Measurements from ENCODE around the gene ENPP1.

ENPP1 gene

DNA sequence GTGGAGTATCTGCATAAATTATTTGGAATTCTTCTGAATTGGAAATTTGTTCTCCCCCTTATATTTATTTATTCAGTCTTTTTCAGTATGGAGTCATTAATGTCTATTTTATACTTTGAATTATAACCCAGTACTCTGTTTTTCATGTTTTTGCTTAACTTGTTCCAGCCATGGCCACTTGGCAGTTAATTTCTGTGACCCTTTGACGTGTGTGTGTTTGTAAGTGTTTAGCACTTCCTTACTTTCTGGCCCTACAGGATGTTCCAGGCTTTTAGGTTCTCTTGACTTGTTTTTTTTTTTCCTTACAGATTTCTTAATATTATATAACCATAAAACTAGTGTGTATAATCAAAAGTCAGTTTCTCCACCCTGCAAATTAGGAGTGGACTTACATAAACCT, 24.1 kb downstream of the ENPP1 start:
- H3K23ac ChIP-seq (ENCODE audit: low read length), result no peak overlapping the region
- no peak overlapping the region for H3K4me3 ChIP-seq (ENCODE audit: low read length)
- no CpG with 5 or more reads among the region's 1 CpG for WGBS (ENCODE audit: extremely low coverage, insufficient coverage, low lambda C conversion rate)
- H2BK120ac ChIP-seq (ENCODE audit: low read depth, low read length), result no peak overlapping the region
- no peak overlapping the region for H3K4me2 ChIP-seq (ENCODE audit: low read length)
- no peaks in the 10 kb centered on the region for H3K79me2 ChIP-seq (ENCODE audit: control insufficient read depth, insufficient read depth, low read length)
- H3K56ac ChIP-seq (ENCODE audit: low read length), result no peak overlapping the region
- no peak overlapping the region for H3K9ac ChIP-seq (ENCODE audit: low read length)
- H4K8ac ChIP-seq (ENCODE audit: low read depth, low read length), result no peak overlapping the region
- peaks cover 5% of the 10 kb centered on the region for H3K79me1 ChIP-seq (ENCODE audit: low read length)
- H2BK15ac ChIP-seq (replicated peaks; ENCODE audit: low read depth), result no peak overlapping the region
- H2BK5ac ChIP-seq (ENCODE audit: low read length), result no peak overlapping the region
- H3K36me3 ChIP-seq (ENCODE audit: control insufficient read depth, insufficient read depth, low read length), result no peaks in the 10 kb centered on the region
- no peaks in the 10 kb centered on the region for H3K27me3 ChIP-seq (ENCODE audit: insufficient read depth, low read length, poor library complexity)
- no peak overlapping the region for H2AK5ac ChIP-seq (ENCODE audit: low read length)
- no peak overlapping the region for H3K18ac ChIP-seq (ENCODE audit: low read length)
- H4K5ac ChIP-seq (ENCODE audit: low read length), result no peak overlapping the region
- H3K4me1 ChIP-seq (ENCODE audit: control insufficient read depth, low read depth, low read length), result no peaks in the 10 kb centered on the region
- DNase-seq, result no peak
- no peak overlapping the region for H3K27ac ChIP-seq (ENCODE audit: low read depth, low read length)
- H3K4ac ChIP-seq (ENCODE audit: low read depth, low read length), result no peak overlapping the region

DNA sequence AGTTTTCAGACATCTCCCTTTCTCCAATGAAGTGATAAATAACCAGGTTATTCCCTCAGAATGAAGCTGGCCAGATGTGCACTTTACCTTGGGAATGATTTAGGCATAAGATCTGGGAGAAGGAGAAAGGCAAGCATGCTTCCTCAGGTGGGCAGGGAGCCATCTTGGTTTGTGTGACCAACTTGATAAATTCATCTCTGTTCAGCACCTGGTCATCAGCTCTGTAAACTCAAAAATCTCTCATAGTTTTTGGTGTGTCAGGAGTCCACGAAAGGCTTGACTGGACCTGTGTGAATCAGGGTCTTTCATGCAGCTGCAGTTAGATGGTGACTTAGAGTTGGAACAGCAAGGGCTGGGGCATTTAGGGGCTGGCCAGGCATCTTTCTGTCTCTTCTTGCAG, 24.5 kb downstream of the ENPP1 start:
- H4K8ac ChIP-seq (ENCODE audit: low read depth, low read length), result no peak overlapping the region
- H2AK5ac ChIP-seq (ENCODE audit: low read length), result no peak overlapping the region
- no peak overlapping the region for H3K9ac ChIP-seq (ENCODE audit: low read length)
- H2BK5ac ChIP-seq (ENCODE audit: low read length), result no peak overlapping the region
- H3K36me3 ChIP-seq (ENCODE audit: control insufficient read depth, insufficient read depth, low read length), result no peaks in the 10 kb centered on the region
- no peaks in the 10 kb centered on the region for H3K4me1 ChIP-seq (ENCODE audit: control insufficient read depth, low read depth, low read length)
- no peak for DNase-seq
- no peak overlapping the region for H3K23ac ChIP-seq (ENCODE audit: low read length)
- H3K79me2 ChIP-seq (ENCODE audit: control insufficient read depth, insufficient read depth, low read length), result no peaks in the 10 kb centered on the region
- no CpG with 5 or more reads among the region's 1 CpG for WGBS (ENCODE audit: extremely low coverage, insufficient coverage, low lambda C conversion rate)
- no peak overlapping the region for H3K18ac ChIP-seq (ENCODE audit: low read length)
- H3K27ac ChIP-seq (ENCODE audit: low read depth, low read length), result no peak overlapping the region
- no peak overlapping the region for H4K5ac ChIP-seq (ENCODE audit: low read length)
- no peak overlapping the region for H2BK120ac ChIP-seq (ENCODE audit: low read depth, low read length)
- no peak overlapping the region for H3K4me3 ChIP-seq (ENCODE audit: low read length)
- H2BK15ac ChIP-seq (replicated peaks; ENCODE audit: low read depth), result no peak overlapping the region
- H3K27me3 ChIP-seq (ENCODE audit: insufficient read depth, low read length, poor library complexity), result no peaks in the 10 kb centered on the region
- peaks cover 5% of the 10 kb centered on the region for H3K79me1 ChIP-seq (ENCODE audit: low read length)
- no peak overlapping the region for H3K4me2 ChIP-seq (ENCODE audit: low read length)
- no peak overlapping the region for H3K4ac ChIP-seq (ENCODE audit: low read depth, low read length)
- no peak overlapping the region for H3K56ac ChIP-seq (ENCODE audit: low read length)

DNA sequence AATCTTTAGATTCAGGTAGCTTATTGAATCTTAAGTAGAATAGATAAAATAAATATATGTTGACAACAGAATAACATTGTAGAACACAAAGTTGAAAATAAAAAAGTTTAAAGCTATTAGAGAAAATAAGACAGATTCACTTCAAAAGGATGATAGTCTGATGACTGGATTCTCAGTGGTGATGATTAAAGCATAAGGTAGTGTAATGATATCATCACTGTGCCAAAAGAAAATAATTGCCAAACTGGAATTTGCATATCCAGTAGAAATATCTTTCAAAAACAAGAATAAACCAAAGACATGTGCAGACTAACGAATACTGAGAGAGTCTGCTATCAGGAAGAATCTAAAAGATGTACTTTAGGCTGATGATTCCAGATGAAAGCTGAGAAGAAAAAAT, 30.2 kb downstream of the ENPP1 start:
- no CpG with 5 or more reads among the region's 1 CpG for WGBS (ENCODE audit: extremely low coverage, insufficient coverage, low lambda C conversion rate)

DNA sequence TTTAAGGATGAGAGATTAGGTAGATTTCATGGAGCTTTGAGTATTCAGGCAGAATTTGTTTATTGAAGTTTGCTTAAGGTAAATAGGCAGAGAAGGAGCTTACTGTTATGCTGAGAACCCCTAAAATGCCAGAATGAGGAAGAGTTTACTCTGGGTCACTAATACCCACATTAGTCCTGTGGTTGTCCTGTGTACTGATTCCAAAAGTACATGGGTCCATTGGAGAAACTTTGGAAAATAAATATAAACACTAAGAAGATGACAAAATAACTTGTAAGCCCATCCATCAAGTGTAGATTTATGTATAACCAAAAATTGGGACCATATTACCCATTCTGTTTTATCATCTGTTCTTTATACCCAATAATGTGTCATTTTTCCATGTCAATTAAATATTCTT, 31.6 kb downstream of the ENPP1 start:
- no peak overlapping the region for H3K56ac ChIP-seq (ENCODE audit: low read length)
- H3K23ac ChIP-seq (ENCODE audit: low read length), result no peak overlapping the region
- H3K18ac ChIP-seq (ENCODE audit: low read length), result no peak overlapping the region
- no peak for DNase-seq
- no peak overlapping the region for H2BK120ac ChIP-seq (ENCODE audit: low read depth, low read length)
- no peak overlapping the region for H4K5ac ChIP-seq (ENCODE audit: low read length)
- no peaks in the 10 kb centered on the region for H3K4me1 ChIP-seq (ENCODE audit: control insufficient read depth, low read depth, low read length)
- H3K79me1 ChIP-seq (ENCODE audit: low read length), result peaks cover 1% of the 10 kb centered on the region
- no peak overlapping the region for H4K8ac ChIP-seq (ENCODE audit: low read depth, low read length)
- no peak overlapping the region for H3K4me3 ChIP-seq (ENCODE audit: low read length)
- H3K27ac ChIP-seq (ENCODE audit: low read depth, low read length), result no peak overlapping the region
- no peaks in the 10 kb centered on the region for H3K36me3 ChIP-seq (ENCODE audit: control insufficient read depth, insufficient read depth, low read length)
- H2AK5ac ChIP-seq (ENCODE audit: low read length), result no peak overlapping the region
- H2BK15ac ChIP-seq (replicated peaks; ENCODE audit: low read depth), result no peak overlapping the region
- H3K9ac ChIP-seq (ENCODE audit: low read length), result no peak overlapping the region
- H3K4me2 ChIP-seq (ENCODE audit: low read length), result no peak overlapping the region
- H3K79me2 ChIP-seq (ENCODE audit: control insufficient read depth, insufficient read depth, low read length), result no peaks in the 10 kb centered on the region
- H2BK5ac ChIP-seq (ENCODE audit: low read length), result no peak overlapping the region
- H3K27me3 ChIP-seq (ENCODE audit: insufficient read depth, low read length, poor library complexity), result no peaks in the 10 kb centered on the region
- no peak overlapping the region for H3K4ac ChIP-seq (ENCODE audit: low read depth, low read length)

More for the DNA sequence above, 30.2 kb downstream of the ENPP1 start:
- no peak overlapping the region for H3K18ac ChIP-seq (ENCODE audit: low read length)
- no peak overlapping the region for H3K27ac ChIP-seq (ENCODE audit: low read depth, low read length)
- H3K9ac ChIP-seq (ENCODE audit: low read length), result no peak overlapping the region
- no peak overlapping the region for H4K8ac ChIP-seq (ENCODE audit: low read depth, low read length)
- H3K4me3 ChIP-seq (ENCODE audit: low read length), result no peak overlapping the region
- H3K4me2 ChIP-seq (ENCODE audit: low read length), result no peak overlapping the region
- H3K23ac ChIP-seq (ENCODE audit: low read length), result no peak overlapping the region
- H3K79me1 ChIP-seq (ENCODE audit: low read length), result peaks cover 1% of the 10 kb centered on the region
- H2BK15ac ChIP-seq (replicated peaks; ENCODE audit: low read depth), result no peak overlapping the region
- no peaks in the 10 kb centered on the region for H3K27me3 ChIP-seq (ENCODE audit: insufficient read depth, low read length, poor library complexity)
- H2BK5ac ChIP-seq (ENCODE audit: low read length), result no peak overlapping the region
- H3K4ac ChIP-seq (ENCODE audit: low read depth, low read length), result no peak overlapping the region
- H3K79me2 ChIP-seq (ENCODE audit: control insufficient read depth, insufficient read depth, low read length), result no peaks in the 10 kb centered on the region
- H2BK120ac ChIP-seq (ENCODE audit: low read depth, low read length), result no peak overlapping the region
- H3K4me1 ChIP-seq (ENCODE audit: control insufficient read depth, low read depth, low read length), result no peaks in the 10 kb centered on the region
- DNase-seq, result no peak
- H2AK5ac ChIP-seq (ENCODE audit: low read length), result no peak overlapping the region
- no peak overlapping the region for H3K56ac ChIP-seq (ENCODE audit: low read length)
- no peak overlapping the region for H4K5ac ChIP-seq (ENCODE audit: low read length)
- no peaks in the 10 kb centered on the region for H3K36me3 ChIP-seq (ENCODE audit: control insufficient read depth, insufficient read depth, low read length)

DNA sequence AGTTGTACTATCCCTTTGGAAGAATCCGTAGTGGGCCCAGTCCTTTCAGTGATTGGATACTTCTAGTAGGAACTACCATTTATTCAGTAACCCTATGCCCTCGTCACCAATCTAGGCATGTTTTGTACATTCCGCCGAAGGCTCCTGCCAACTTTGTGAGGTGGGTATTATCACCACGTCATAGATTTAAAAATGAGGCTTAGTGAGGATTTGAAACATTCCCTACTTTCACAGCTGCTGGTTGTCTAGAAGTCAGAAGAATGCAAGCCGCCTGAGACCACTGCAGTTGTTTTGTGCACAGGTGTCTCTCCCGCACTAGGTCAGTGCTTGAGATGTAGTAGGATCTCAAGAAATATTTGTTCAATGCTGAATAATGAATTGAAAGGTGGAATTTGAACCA, 32.6 kb downstream of the ENPP1 start:
- Histone ChIP-seq H3K79me2 (ENCODE audit: control insufficient read depth, insufficient read depth, low read length) (no peaks in the 10 kb centered on the region), H3K27ac (ENCODE audit: low read depth, low read length) (no peak overlapping the region), H3K4me2 (ENCODE audit: low read length) (no peak overlapping the region), H2AK5ac (ENCODE audit: low read length) (no peak overlapping the region), H3K4ac (ENCODE audit: low read depth, low read length) (no peak overlapping the region), H3K79me1 (ENCODE audit: low read length) (peaks cover 1% of the 10 kb centered on the region), H3K36me3 (ENCODE audit: control insufficient read depth, insufficient read depth, low read length) (no peaks in the 10 kb centered on the region), H3K4me3 (ENCODE audit: low read length) (no peak overlapping the region), H4K8ac (ENCODE audit: low read depth, low read length) (no peak overlapping the region), H3K56ac (ENCODE audit: low read length) (no peak overlapping the region), H3K18ac (ENCODE audit: low read length) (no peak overlapping the region), H3K23ac (ENCODE audit: low read length) (no peak overlapping the region), H2BK15ac (replicated peaks; ENCODE audit: low read depth) (no peak overlapping the region), H2BK120ac (ENCODE audit: low read depth, low read length) (no peak overlapping the region), H4K5ac (ENCODE audit: low read length) (no peak overlapping the region), H3K9ac (ENCODE audit: low read length) (no peak overlapping the region), H3K4me1 (ENCODE audit: control insufficient read depth, low read depth, low read length) (no peaks in the 10 kb centered on the region), H3K27me3 (ENCODE audit: insufficient read depth, low read length, poor library complexity) (no peaks in the 10 kb centered on the region), H2BK5ac (ENCODE audit: low read length) (no peak overlapping the region)
- WGBS (ENCODE audit: extremely low coverage, insufficient coverage, low lambda C conversion rate), result no CpG with 5 or more reads among the region's 7 CpGs
- no peak for DNase-seq

DNA sequence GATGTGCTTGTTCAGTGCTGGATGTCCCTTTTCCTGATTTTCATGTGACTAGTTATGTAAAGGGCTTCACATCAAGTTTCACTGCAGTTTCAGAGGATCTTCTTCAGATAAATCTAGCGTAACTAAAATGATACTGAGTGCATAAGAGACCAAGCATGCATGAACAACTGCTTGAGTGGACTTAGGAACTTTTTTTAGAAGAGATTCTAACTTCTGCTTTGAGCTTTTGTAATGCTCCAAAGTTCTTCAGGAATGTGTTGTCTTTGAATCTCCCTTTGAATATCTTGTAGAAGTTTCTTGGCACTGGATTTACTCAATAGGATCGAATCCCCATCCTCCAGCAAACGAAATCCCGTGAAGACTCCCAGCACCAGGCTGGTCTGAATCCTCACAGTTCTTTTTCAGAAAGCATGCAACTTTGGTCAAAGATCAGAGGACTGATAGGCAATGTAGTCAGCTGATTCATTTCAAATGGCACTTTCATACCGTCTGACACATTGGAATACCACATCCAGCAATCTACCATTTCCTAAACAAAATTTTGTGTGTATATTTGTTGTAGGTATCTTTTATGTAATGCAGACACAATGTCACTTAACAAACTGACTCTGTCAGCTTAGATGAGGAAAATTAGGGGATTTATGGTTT, 33.2 kb downstream of the ENPP1 start:
- no peak overlapping the region for H3K56ac ChIP-seq (ENCODE audit: low read length)
- no peak overlapping the region for H2BK5ac ChIP-seq (ENCODE audit: low read length)
- H3K27me3 ChIP-seq (ENCODE audit: insufficient read depth, low read length, poor library complexity), result no peaks in the 10 kb centered on the region
- no peak overlapping the region for H3K18ac ChIP-seq (ENCODE audit: low read length)
- H3K4me1 ChIP-seq (ENCODE audit: control insufficient read depth, low read depth, low read length), result no peaks in the 10 kb centered on the region
- H3K4ac ChIP-seq (ENCODE audit: low read depth, low read length), result no peak overlapping the region
- no peak overlapping the region for H3K23ac ChIP-seq (ENCODE audit: low read length)
- peaks cover 1% of the 10 kb centered on the region for H3K79me1 ChIP-seq (ENCODE audit: low read length)
- H3K4me3 ChIP-seq (ENCODE audit: low read length), result no peak overlapping the region
- no CpG with 5 or more reads among the region's 5 CpGs for WGBS (ENCODE audit: extremely low coverage, insufficient coverage, low lambda C conversion rate)
- H3K79me2 ChIP-seq (ENCODE audit: control insufficient read depth, insufficient read depth, low read length), result no peaks in the 10 kb centered on the region
- H3K9ac ChIP-seq (ENCODE audit: low read length), result no peak overlapping the region
- H3K4me2 ChIP-seq (ENCODE audit: low read length), result no peak overlapping the region
- no peak overlapping the region for H4K5ac ChIP-seq (ENCODE audit: low read length)
- no peak for DNase-seq
- no peak overlapping the region for H2BK120ac ChIP-seq (ENCODE audit: low read depth, low read length)
- H3K36me3 ChIP-seq (ENCODE audit: control insufficient read depth, insufficient read depth, low read length), result no peaks in the 10 kb centered on the region
- H2BK15ac ChIP-seq (replicated peaks; ENCODE audit: low read depth), result no peak overlapping the region
- no peak overlapping the region for H4K8ac ChIP-seq (ENCODE audit: low read depth, low read length)
- no peak overlapping the region for H3K27ac ChIP-seq (ENCODE audit: low read depth, low read length)
- H2AK5ac ChIP-seq (ENCODE audit: low read length), result no peak overlapping the region

All from mesendoderm (in vitro differentiated cells).